GM21825 (cell line): ENCODE measurements around the gene GRID2.

Experiments
- ATAC-seq: cut with Tn5 transposase; IDR thresholded peaks from one replicate; pipeline ENCODE4 v1.9.1; 2021; ENCODE audit warnings: mild to moderate bottlenecking, moderate library complexity; ENCODE audit not compliant: unreplicated experiment

The GRID2 gene

DNA sequence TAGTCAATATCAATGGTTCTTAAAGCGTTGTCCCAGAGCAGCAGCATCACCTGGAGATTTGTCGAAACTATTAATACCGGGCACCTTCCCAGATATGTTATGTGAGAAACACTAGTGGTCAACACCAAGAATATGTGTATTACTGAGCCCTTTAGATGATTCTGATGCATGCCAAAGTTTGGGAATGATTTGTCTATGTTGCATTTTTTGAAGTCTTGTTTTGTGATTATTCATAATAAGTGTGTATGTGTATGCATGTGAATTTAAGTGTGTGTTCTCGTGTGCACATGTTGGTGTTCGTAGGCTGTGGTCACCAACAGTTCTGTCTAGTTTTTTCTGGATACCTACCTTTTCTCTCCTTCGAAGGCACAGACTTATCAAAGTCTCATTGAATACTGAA, 749.4 kb downstream of the GRID2 start:
- no peak for ATAC-seq

DNA sequence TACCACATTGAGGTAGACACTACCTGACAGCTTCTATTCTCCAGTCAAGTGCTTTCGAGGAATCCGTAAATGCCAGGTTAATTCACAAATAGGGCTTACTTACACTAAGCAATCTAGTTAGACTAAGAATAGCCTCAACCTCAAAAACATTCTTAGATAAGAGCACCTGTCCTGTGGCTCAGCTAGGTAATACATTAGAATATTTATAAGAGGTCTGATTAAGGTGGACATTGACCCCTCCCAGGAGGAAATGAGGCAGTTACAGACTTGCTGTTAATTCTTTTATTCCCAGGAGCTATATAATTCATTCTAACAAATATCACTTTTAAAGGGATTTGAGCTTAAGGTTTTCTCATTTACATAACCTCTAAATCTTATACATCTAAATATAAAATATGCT, 758.1 kb downstream of the GRID2 start:
- no peak for ATAC-seq

DNA sequence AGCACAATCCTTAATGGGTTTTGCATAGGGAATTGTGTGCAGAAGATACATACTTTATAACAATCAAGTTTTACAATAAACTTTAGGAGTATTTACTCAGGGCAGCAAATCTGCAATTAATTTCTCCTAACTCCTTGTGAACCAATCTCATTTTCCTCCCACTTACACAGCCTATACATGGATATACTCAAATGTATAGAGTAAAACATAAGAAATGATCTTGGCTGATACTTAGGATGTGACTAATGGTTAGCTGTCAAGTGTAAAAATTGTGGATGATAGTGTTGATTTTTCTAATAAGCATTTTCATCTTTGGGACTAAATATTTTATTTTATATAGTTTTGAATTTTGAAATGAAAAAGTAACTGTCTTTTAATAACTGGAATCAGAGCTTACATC, 759.6 kb downstream of the GRID2 start:
- no peak for ATAC-seq

DNA sequence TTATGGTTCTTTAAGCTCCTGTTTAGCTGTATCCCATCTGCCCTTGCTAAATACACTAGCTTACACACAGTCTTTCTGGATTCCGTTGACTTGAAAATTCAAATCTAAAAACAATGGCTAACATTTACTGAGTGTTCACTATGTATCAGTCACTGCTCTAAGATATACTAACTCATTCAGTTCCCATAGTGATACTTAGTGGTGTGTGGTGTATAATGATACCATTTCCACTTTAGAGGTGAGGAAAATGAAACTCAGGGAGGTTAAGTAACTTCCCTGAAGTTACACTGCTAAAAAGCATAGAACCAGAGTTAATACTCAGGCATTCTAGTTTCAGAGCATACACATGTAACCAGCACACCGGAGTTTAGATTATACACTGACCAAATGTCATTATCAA, 762.0 kb downstream of the GRID2 start:
- ATAC-seq = no peak

DNA sequence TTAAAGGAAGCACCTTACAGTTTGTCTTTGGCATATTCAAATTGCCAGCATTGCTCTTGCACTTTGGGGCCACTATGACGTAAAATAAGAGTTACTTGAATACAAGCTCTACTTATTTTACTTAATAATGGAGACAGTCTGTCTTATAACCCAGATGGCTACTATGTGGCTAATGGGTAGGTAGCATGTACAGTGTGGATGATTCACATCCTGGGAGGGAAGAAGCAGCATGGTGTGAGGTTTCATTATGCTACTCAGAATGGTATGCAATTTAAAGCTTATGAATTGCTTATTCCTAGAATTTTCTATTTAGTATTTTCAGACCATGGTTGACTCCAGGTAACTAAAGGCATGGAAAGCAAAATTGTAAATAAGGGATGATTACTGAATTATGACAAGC, 763.0 kb downstream of the GRID2 start:
- no peak for ATAC-seq

DNA sequence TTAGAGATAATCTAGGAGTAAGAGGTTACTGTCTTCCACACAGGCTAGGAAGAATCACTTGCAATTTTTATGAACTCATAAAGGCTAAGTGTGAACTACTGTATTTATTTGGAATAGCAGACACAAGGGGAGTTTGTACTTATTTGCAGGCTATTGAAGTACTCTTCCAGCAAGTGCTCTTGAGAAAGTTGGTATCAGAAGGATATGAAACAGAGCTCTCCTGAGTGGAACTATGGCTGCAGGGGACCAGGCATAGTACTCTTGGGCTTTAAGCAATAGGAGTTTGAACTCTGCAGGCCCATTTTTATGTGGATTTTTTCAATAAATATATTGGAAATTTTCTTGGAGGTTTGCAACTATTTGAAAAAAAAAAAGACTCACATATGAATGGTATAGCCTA, 768.5 kb downstream of the GRID2 start:
- ATAC-seq = no peak

DNA sequence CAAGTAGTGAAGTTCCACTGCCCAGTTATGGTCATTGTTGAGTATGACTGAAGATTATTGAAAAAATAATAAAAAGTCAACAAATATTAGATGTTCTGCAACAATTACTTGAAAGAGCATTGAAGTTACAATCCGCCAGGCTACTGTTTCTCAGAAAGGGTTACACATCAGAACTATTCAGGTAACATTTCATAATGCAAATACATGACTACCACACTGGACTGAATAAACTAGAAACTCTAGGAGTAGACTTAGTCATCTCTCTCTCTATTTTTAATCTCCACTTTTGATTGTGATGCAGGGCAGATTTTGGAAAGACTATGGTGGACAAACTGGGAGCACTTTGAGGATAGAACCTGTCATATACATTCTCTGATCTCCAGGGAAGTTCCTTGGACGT, 776.5 kb downstream of the GRID2 start:
- ATAC-seq = no peak

DNA sequence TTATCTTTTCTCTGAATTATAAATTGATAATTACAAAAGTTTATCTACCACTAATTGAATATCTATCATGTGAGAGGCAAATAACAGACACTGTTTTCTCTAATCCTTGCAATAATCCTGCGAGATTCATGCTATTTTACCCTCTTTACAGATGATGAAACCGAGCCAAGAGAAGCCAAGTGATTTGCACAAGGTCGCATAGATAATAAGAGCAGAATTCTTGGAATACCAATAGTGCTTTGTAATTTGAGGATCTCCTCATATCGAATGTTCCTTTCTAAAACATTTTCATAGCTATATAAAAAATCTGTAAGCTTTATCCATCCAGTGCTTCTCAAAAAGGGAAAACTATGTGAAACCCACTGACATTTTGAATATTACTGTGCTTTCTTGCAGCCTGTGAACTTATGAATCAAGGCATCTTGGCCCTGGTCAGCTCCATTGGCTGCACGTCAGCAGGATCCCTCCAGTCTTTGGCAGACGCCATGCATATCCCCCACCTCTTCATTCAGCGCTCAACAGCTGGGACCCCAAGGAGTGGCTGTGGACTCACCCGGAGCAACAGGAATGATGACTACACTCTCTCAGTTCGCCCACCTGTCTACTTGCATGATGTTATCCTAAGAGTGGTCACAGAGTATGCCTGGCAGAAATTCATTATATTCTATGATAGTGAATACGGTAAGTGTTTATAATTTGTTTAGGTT, 781.0 kb downstream of the GRID2 start:
- ATAC-seq = no peak

DNA sequence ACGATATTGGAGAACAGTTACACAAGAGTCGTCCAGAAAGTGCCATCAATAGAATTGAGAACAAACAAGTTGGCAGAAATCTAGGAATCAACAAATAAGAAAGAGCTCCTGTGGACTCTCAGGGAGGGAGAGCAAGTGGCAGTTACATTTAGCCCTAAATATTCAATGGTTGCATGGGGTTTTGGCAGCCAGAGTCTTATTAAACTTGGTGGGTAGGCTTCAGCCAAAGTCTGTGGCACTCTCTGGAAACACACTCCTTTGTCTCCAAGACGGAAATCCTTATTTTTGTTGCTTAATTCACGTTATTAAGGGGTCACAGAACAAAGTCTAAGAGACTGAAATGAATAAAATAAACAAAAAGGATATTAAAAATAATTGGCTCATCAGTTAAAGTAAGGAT, 782.6 kb downstream of the GRID2 start:
- ATAC-seq = no peak

DNA sequence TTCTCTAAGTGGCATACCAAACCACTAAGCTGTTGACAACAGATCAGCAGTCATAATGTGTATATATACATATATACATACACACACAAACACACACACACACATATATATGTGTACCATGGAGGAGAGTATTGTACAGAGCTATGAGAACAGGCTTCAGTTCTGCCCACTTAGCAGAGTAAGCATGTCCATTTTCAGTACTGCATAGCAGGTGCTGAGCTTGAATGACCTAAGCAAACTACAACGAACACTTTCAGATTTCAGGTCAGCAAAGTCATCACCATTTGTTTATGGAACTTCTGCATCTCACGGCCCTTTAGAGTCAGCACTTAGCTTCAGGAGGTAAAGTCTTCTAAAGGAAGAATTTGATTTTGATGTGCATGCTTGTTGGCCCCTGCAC, 789.0 kb downstream of the GRID2 start:
- no peak for ATAC-seq

DNA sequence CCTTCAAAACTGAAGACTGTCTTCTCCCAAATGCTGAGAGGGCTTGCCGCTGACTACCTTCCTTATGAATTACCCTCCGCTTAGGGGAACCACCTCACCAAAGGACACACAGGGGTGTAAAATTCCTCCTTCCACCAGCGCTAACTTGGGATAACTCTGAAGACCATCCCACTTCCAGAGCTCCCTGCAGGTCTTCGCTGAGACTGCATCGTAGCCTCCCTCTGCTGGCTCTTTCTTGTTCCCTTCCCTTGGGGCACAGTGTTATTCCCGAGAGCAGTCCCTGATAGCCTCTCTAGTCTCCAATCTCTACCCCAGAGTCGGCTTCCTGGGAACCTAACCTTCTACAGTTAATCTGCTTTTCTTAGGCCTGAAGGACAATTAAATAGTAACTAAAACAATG, 799.3 kb downstream of the GRID2 start:
- ATAC-seq = no peak

DNA sequence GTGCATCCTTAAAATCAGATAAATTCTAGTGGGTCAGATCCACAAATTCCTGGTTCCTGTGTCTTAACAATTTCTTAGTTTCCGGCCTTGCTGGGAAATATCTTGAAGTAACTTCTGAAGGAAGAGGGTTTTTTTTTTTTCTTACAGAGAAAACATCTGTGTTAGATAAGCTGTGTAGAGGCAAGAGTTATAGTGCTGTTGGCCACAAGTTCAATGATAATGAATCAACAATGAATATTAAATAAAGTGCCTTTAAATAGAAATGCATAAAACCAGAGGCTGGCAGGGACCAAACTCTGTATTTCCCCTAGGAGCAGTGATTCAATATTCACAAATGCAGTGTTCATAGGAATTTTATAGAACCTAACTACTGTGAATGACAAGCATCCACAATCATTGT, 812.9 kb downstream of the GRID2 start:
- no peak for ATAC-seq

DNA sequence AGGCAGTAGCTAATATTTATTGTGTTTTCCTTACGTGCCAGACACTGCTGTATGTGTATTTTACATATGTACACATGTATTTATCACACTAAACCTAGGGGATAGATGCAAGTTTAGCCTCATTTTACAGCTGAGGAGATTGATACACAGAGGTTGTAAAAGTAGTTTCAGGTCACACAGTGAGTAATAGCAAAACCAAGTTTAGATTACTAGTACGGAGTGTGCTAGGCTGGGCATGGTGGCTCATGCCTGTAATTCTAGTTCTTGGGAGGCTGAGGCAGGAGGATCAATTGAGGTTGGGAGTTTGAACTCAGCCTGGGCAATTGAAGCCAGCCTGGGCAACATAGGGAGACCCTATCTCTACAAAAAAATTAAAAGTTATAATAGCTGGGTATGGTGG, 823.7 kb downstream of the GRID2 start:
- ATAC-seq = no peak

DNA sequence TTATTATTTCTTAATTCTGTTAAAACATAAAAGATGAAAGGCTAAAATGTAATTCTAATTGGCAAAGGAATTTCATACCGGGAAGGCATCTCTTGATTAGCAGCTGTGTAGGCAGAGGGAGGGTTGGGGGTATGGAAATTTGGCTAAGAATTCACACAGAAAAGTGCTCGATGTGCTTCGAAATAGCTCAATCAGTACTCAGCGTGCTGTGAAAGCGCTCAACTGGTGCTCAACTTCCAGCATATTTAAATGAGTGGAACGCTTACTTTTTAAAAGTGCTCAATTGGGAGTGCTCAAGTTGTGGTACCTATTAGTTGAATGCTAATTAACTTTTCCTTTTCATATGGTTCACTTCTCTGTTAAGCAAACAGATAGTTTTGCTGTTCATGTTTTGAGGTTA, 828.9 kb downstream of the GRID2 start:
- no peak for ATAC-seq

DNA sequence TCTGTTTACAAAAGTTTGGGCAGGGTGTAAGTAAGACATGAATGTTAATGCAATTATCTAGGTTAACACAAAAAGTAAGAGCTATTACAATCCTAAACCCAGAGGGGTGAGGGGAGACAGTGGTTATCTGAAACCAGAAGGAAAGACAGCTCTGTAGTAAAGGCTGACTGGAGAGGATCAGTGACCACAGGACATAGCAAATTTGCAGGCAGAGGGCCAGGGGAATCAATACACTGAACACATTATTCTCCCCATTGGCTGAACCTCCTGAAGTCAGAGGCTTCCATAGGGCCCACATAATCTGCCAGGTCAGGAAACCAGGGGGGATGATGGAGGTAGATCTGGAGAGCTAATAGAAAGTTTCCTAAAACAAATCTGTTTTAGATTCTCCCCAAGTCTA, 835.4 kb downstream of the GRID2 start:
- ATAC-seq = no peak

DNA sequence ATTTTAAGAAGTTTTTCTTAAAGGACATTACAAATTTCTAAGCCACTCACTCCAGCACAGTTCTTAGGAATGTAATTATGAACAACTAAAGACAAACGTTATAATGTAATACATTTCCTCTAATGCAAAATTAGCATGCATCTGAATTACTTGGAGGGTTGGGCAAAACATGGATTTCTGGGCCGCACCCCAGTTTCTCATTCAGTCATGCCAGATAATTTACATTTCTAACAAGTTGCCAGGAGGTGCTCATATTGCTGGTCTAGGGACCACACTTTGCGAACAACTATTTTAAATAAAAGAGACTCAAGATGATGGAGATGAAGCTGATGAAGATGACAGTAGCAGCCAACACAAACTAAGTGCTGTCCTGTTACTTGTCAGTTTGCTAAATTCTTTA, 840.1 kb downstream of the GRID2 start:
- no peak for ATAC-seq

DNA sequence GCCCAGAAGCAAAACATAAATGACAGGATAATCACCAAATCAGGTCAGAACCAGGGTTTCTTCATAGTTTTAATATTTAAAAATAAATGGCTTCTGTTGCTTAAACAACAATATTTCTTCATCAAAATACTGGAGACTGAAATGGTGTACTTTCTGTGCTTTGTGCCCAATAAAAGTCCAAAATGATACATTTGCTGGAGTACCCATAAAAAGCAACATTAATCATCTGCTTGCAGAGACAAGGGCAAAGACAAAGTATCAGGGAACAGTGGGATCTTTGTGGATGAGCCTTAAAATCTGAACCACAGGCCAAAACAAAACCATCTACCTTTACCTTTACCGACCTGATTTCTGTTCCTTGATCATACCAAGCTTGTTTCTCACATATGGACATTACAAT, 840.9 kb downstream of the GRID2 start:
- ATAC-seq = no peak

DNA sequence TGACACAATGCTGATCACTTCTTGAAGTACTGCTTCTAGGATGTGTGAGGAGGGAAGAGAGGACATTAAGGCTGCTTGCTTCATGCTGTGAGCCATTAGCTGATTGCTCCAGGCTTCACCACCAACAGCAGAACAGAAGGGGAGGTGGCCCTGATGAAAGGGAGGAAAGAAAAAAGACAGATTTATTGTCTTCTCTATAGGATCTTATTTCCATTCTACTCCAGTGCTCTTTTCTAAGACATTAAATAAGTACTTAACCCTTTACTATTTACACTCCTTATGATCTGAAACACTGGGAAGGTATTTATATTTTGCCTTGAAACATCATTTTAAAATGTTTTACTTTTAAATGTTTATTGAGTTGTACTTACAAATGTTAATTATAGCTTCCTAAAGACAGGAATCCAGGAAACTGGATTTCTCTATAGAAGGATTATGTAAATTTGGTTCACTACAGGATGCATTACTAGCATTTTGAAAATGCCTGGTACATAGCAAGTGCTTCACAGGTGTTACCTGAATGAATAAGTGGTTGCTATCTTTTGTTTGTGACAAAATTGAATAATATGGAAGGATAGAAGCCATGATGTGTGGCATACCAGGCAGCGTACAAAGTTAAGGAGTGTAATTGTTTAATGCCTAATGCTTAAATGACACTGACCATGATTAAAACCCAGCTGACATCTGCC, 843.9 kb downstream of the GRID2 start:
- no peak for ATAC-seq

DNA sequence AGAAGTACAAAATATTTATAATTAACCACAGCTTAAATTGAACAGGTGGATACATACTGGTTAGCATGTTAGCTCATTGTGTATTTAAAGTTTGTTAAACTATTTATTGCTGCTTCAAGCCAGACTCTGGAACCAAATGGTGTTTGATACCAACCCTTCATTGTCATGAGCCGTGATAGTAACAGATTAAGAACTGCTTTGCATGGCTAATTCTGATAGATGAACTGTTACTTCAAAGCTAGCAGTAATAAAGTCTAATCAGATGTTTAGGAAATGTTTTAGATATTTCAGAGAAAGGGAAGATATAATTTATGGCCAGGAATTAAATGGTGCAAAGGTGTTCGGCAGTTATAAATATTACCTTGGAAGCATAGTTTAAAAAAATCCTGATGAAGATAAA, 848.7 kb downstream of the GRID2 start:
- ATAC-seq = no peak

DNA sequence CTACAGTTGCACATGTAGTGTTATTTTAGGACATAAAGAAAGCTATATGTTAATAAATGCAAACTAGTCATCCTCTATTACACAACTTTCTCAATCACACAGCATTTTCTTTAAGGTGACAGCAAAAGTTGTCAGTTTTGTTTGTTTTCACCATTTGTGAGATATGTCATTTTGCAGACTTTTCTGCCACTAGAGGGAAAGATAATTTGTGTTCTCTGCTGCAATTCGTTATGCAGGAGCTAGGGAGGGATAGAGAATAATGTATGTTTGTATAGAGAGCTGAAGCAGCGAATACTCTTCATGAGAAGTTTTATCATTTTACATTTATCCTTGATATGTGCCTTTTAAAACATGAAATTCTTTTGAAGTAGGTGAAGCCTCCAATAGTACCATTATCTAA, 854.2 kb downstream of the GRID2 start:
- ATAC-seq = no peak

DNA sequence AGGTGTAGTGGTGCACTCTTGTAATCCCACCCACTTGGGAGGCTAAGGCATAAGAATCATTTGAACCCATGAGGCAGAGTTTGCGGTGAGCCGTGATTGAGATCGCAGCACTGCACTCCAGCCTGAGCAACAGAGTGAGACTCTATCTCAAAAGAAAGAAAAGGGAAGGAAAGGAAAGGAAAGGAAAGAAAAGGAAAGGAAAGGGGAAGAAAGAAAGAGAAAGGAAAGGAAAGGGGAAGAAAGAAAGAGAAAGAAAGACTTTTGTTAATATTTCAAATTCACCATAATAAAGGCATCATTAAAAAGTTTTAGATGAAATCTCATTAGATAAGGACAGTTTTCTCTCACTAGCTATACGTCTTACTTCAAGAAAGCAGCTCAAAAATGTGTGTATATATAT, 864.3 kb downstream of the GRID2 start:
- ATAC-seq = no peak

DNA sequence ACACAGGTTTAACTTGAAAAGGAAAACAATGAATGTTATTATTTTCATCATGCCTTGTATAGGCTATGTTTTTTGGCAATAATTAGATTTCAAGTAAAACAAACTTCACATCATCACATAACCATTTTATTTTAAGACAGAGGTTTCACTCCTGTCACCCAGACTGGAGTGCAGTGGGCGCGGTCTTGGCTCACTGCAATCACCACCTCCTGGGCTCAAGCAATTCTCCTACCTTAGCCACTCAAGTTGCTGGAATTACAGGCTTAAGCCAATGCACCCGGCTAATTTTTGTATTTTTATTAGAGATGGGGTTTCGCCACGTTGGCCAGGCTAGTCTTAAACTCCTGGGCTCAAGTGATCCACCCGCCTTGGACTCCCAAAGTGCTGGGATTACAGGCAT, 866.2 kb downstream of the GRID2 start:
- ATAC-seq = no peak

DNA sequence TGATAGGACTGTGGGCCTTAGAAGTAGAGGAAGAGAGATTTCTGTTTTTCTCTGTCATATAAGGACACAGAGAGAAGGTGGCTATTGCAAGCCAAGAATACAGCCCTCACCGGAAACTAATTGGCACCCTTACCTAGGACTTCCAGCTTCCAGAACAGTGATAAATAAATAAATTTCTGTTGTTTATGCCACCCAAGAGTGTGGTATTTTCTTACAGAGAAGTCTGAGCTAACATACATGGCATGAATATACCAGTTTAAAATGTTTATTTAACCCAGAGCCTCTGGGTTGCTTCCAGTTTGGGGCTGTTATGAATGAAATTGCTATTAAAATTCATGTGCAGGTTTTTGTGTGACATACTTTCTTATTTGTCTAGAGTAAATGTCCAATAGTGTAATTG, 870.8 kb downstream of the GRID2 start:
- no peak for ATAC-seq
